SK-N-SH (cell line): ENCODE measurements around the gene CPEB2. TPM values are rescaled to one million over a fixed set of nuclear protein-coding genes. Genes with fewer than 3 reads are reported as not detected.

Source experiments
- CTCF ChIA-PET: fragments of 300-600, 350-600 bp; formaldehyde crosslinking; extraction: SDS; loops from one replicate; lab custom pipeline; 2021; lab: Yijun Ruan, JAX
- POLR2A ChIA-PET: fragments of 350-600 bp; sonication (Branson Sonifier 250); formaldehyde crosslinking; extraction: SDS; loops from one replicate; lab custom pipeline; 2020; ENCODE audit warnings: antibody characterized with exemption, inconsistent platforms; lab: Yijun Ruan, JAX
- DNase-seq: peaks from one replicate; pipeline ENCODE4 v3.0.0; 2012
- H2AFZ ChIP-seq: fragments of 200-600 bp; sonication (generic); 2 replicates; pipeline ENCODE4 v1.8.1; 2016; ENCODE audit warnings: antibody characterized with exemption, mild to moderate bottlenecking, low read depth
- H3F3A ChIP-seq: fragments of 200-600 bp; sonication (generic); replicated peaks from 2 replicates; pipeline ENCODE3; 2016; ENCODE audit warnings: antibody characterized with exemption, mild to moderate bottlenecking; ENCODE audit not compliant: insufficient read depth
- H3K27ac ChIP-seq, 2 experiments: fragments of 200-500 bp in 1 of 2; fragments of 200-600 bp in 1 of 2; sonication (Bioruptor generic) in 1 of 2; sonication (generic), shearing (Covaris generic) in 1 of 2; 2 replicates each; pipeline versions ENCODE4 v1.5.1 to v1.6.1; 2014 to 2016; ENCODE audit warnings: low read depth in 2 of 2, inconsistent platforms in 1 of 2, low read length in 1 of 2, mild to moderate bottlenecking in 1 of 2, mixed read lengths in 1 of 2
- H3K27me3 ChIP-seq: fragments of 200-600 bp; sonication (generic), shearing (Covaris generic); 2 replicates; pipeline ENCODE4 v1.6.1; 2016; ENCODE audit warnings: mixed run types; ENCODE audit not compliant: insufficient read depth
- H3K36me3 ChIP-seq, 2 experiments: fragments of 200-500 bp in 1 of 2; fragments of 200-600 bp in 1 of 2; sonication (Bioruptor generic) in 1 of 2; sonication (generic) in 1 of 2; replicated peaks in 1 of 2; 2 replicates each; pipeline versions ENCODE3 to v1.5.1; 2014 to 2016; ENCODE audit warnings: low read length in 1 of 2, mild to moderate bottlenecking in 1 of 2; ENCODE audit not compliant: insufficient read depth in 2 of 2, control insufficient read depth in 1 of 2
- H3K4me1 ChIP-seq, 2 experiments: fragments of 200-500 bp in 1 of 2; fragments of 200-600 bp in 1 of 2; sonication (Bioruptor generic) in 1 of 2; sonication (generic), shearing (Covaris generic) in 1 of 2; 2 replicates each; pipeline versions ENCODE4 v1.5.1 to v1.6.1; 2014 to 2016; ENCODE audit warnings: low read depth in 1 of 2, low read length in 1 of 2, mixed run types in 1 of 2; ENCODE audit not compliant: insufficient read depth in 2 of 2, control insufficient read depth in 1 of 2
- H3K4me2 ChIP-seq: fragments of 200-600 bp; sonication (generic), shearing (Covaris generic); 2 replicates; pipeline ENCODE4 v1.6.1; 2017; ENCODE audit warnings: mixed run types
- H3K4me3 ChIP-seq, 2 experiments: fragments of 200-500 bp in 1 of 2; fragments of 200-600 bp in 1 of 2; sonication (Bioruptor generic) in 1 of 2; sonication (generic), shearing (Covaris generic) in 1 of 2; 2 replicates each; pipeline versions ENCODE4 v1.5.1 to v1.8.1; 2014 to 2016; ENCODE audit warnings: low read depth in 2 of 2, inconsistent platforms in 1 of 2, low read length in 1 of 2, mild to moderate bottlenecking in 1 of 2, mixed read lengths in 1 of 2, moderate library complexity in 1 of 2
- H3K79me2 ChIP-seq: fragments of 200-600 bp; sonication (generic); 2 replicates; pipeline ENCODE4 v1.8.1; 2017; ENCODE audit warnings: mild to moderate bottlenecking; ENCODE audit not compliant: insufficient read depth
- H3K9ac ChIP-seq: fragments of 200-600 bp; sonication (generic); 2 replicates; pipeline ENCODE4 v1.6.1; 2017; ENCODE audit warnings: mixed run types
- H3K9me2 ChIP-seq: fragments of 200-600 bp; sonication (generic); 2 replicates; pipeline ENCODE4 v1.6.1; 2017; ENCODE audit warnings: mixed run types
- H3K9me3 ChIP-seq: fragments of 200-600 bp; sonication (generic); 2 replicates; pipeline ENCODE4 v1.6.1; 2017; ENCODE audit warnings: mixed run types, mild to moderate bottlenecking, moderate library complexity
- H4K20me1 ChIP-seq: fragments of 200-600 bp; sonication (generic); 2 replicates; pipeline ENCODE4 v1.6.1; 2017; ENCODE audit warnings: mild to moderate bottlenecking, mixed run types; ENCODE audit not compliant: insufficient read depth
- ELF1 ChIP-seq: IDR thresholded peaks from 2 replicates; pipeline ENCODE4 v1.4.0; 2012
- EP300 ChIP-seq, 2 experiments: IDR thresholded peaks; 2 replicates each; pipeline versions ENCODE4 v1.4.0 to v1.6.1; 2012; ENCODE audit warnings: borderline replicate concordance in 1 of 2, low read depth in 1 of 2, low read length in 1 of 2
- FOSL2 ChIP-seq: IDR thresholded peaks from 2 replicates; pipeline ENCODE4 v1.4.0; 2012; ENCODE audit warnings: low read depth, mild to moderate bottlenecking, moderate library complexity, borderline replicate concordance
- NRF1 ChIP-seq: IDR thresholded peaks from 2 replicates; pipeline ENCODE4 v1.6.1; 2012; ENCODE audit warnings: low read depth, mild to moderate bottlenecking, low read length
- RCOR1 ChIP-seq: fragments of 150-350 bp; IDR thresholded peaks from 2 replicates; pipeline ENCODE4 v1.6.1; 2017; ENCODE audit warnings: antibody characterized with exemption, low read length
- TCF12 ChIP-seq: IDR thresholded peaks from 2 replicates; pipeline ENCODE4 v1.4.0; 2012
- WGBS: methylation state at CpG from one replicate; pipeline ENCODE4 v1.1.6; 2017; ENCODE audit warnings: low lambda C conversion rate; 5-methylcytosine and 5-hydroxymethylcytosine counted together
- polyA plus RNA-seq, 3 experiments: library from polyadenylated mRNA; depleted of rRNA; stranded (reverse); fragments of >200 nt; gene quantifications; 2 replicates each; pipeline ENCODE4 v1.2.3, GENCODE V29; 2012
- TF ChIP-seq, protein P1 (sequence below): IDR thresholded peaks from 2 replicates; pipeline ENCODE4 v1.4.0; 2012; ENCODE audit warnings: low read depth
- TF ChIP-seq, protein P2 (sequence below): IDR thresholded peaks from 2 replicates; pipeline ENCODE4; 2012
- TF ChIP-seq, protein P3 (sequence below): IDR thresholded peaks from 2 replicates; pipeline ENCODE4 v1.6.1; 2012; ENCODE audit warnings: mild to moderate bottlenecking, low read depth, low read length, moderate library complexity

CPEB2 gene
- polyA plus RNA-seq, 1 of the 3 experiments (the other 2 are of a cell fraction) = 2.1 TPM

DNA sequence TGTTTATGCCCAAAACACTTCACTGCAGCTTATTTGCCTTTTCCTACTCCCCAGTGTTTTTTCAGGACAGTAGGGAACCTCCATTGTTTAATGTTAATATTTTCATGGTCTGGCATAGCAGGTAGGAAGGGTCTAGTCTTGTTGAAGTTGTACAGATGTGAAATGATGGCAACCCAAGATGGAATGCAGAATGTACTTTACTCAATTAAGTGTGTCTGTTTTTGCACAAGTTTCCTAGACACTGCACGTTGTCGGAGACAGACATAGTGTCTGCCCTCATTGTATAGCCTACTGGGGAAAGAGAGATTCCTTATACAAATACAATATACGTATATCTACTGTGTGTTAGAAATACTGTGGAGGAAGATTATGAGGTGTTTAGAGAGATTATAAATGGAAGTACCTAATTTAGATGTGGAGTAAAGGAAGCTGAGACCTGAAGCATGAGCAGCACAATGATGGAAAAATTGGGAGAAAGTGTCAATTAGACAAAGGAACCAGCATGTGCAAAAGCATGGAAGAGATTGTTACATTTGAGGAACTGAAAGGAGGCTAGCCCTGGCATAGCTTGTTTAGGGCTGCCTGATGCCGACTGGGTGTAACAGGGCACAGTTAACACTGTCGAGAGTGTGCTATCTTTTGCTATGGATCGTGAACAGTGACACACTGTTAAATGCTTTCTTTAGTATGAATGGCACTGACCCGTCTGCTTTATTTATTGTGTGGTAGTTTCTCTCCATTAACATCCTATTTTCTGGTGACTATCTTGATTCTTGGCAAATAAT is 18.4 kb downstream of the CPEB2 start:
- DNase-seq = peak; percentile 4
- H3K79me2 ChIP-seq = peaks cover 48% of the 10 kb centered on the region
- no peaks in the 10 kb centered on the region for H4K20me1 ChIP-seq
- 34% methylated on average over 7 of the region's 7 CpGs for WGBS
- H3F3A ChIP-seq = peaks cover 6% of the 10 kb centered on the region
- H3K27me3 ChIP-seq = no peaks in the 10 kb centered on the region
- H3K9ac ChIP-seq = no peak overlapping the region; the same call in 1 of the 2 replicates
- peaks cover 4% of the 10 kb centered on the region for H3K9me3 ChIP-seq
- peaks cover 29 to 41% of the 10 kb centered on the region in 2 experiments; a peak in 3 of 4 replicates for H3K4me1 ChIP-seq
- no peaks in the 10 kb centered on the region for H3K9me2 ChIP-seq
- peak; percentile 22; the same call in 1 of the 2 replicates for TF ChIP-seq TCF12
- no peak for TF ChIP-seq ELF1
- peak in 1 of 2 experiments; percentile 87; a peak in 2 of 4 replicates for TF ChIP-seq EP300 (IDR thresholded peaks at IDR 0.05; ENCODE audit: borderline replicate concordance in 1 of 2, low read depth in 1 of 2, low read length in 1 of 2)
- TF ChIP-seq, protein P1, sequence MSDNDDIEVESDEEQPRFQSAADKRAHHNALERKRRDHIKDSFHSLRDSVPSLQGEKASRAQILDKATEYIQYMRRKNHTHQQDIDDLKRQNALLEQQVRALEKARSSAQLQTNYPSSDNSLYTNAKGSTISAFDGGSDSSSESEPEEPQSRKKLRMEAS = no peak
- H3K4me2 ChIP-seq = peak overlapping the region; percentile 28; the same call in 1 of the 2 replicates
- no peak overlapping the region for H2AFZ ChIP-seq
- ChIA-PET POLR2A (no interaction called here), CTCF (interaction anchor here (1.6 kb wide), 1 partner anchor 437 kb away, joined by 3 read pairs; no protein-coding TSS in a partner anchor)
- peak overlapping the region in 1 of 2 experiments; percentile 95; a peak in 2 of 4 replicates for H3K27ac ChIP-seq
- H3K4me3 ChIP-seq = no peak overlapping the region
- peaks cover 19 to 46% of the 10 kb centered on the region in 2 experiments for H3K36me3 ChIP-seq

DNA sequence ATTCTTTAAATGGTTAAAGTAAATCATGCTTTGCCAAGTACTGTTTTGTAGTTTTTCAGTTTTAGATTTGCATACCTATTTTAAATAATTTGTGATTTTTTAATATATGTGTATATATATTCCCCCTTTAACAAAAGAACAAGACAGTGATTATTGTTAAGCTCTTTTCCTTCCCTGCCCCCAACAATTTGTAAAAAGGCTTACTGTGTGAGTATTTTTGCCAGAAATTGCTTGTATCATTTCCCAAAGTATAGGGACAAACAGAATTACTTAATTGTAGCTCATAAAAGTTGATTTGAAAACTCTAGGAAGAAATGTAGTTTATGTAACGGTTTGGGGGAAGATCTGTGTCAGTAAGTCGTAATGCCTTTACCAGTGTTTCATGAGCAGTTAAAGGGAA is 19.0 kb downstream of the CPEB2 start:
- Histone ChIP-seq H3K4me3 (no peak overlapping the region), H2AFZ (no peak overlapping the region), H3K9me2 (no peaks in the 10 kb centered on the region), H3K9me3 (peaks cover 4% of the 10 kb centered on the region), H3K4me2 (no peak overlapping the region), H3K79me2 (peaks cover 49% of the 10 kb centered on the region), H3F3A (peaks cover 6% of the 10 kb centered on the region), H3K27ac (peak overlapping the region in 1 of 2 experiments; percentile 95; a peak in 2 of 4 replicates), H3K4me1 (peaks cover 27 to 34% of the 10 kb centered on the region in 2 experiments; a peak in 3 of 4 replicates), H4K20me1 (no peaks in the 10 kb centered on the region), H3K9ac (no peak overlapping the region; the same call in 1 of the 2 replicates), H3K27me3 (no peaks in the 10 kb centered on the region), H3K36me3 (peaks cover 16 to 40% of the 10 kb centered on the region in 2 experiments)
- 38% methylated on average over 2 of the region's 2 CpGs for WGBS
- CTCF ChIA-PET = interaction anchor here (1.6 kb wide), 1 partner anchor 436 kb away, joined by 3 read pairs; no protein-coding TSS in a partner anchor
- no peak for TF ChIP-seq FOSL2
- TF ChIP-seq, protein P2, sequence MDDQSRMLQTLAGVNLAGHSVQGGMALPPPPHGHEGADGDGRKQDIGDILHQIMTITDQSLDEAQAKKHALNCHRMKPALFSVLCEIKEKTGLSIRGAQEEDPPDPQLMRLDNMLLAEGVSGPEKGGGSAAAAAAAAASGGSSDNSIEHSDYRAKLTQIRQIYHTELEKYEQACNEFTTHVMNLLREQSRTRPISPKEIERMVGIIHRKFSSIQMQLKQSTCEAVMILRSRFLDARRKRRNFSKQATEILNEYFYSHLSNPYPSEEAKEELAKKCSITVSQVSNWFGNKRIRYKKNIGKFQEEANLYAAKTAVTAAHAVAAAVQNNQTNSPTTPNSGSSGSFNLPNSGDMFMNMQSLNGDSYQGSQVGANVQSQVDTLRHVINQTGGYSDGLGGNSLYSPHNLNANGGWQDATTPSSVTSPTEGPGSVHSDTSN = no peak
- no peak for DNase-seq
- POLR2A ChIA-PET = no interaction called here

DNA sequence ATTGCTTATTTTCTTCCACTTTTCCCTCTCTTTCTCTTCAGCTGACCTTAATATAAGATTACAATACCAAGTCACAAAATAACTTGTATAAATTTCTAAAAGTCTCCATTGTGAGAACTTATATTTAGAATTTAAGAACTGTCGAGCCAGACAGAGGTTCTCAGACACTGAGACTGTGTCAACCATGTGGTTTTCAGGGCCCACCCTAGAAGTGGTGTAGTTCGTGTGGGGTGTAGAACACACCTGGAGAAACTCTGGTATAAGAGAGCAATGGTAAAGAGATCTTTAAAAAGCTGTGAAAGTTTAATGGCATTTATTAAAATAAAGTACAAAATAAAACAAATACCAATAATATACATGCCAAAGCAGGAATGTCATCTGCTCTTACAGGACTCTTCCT is 19.7 kb downstream of the CPEB2 start:
- POLR2A ChIA-PET = no interaction called here
- Histone ChIP-seq H2AFZ (no peak overlapping the region), H3K4me1 (peaks cover 22 to 28% of the 10 kb centered on the region in 2 experiments; a peak in 3 of 4 replicates), H3K4me2 (no peak overlapping the region), H3F3A (peaks cover 6% of the 10 kb centered on the region), H3K4me3 (no peak overlapping the region), H3K9ac (no peak overlapping the region), H3K79me2 (peaks cover 50% of the 10 kb centered on the region), H4K20me1 (no peaks in the 10 kb centered on the region; the same call in 1 of the 2 replicates), H3K27me3 (no peaks in the 10 kb centered on the region), H3K36me3 (peaks cover 15 to 39% of the 10 kb centered on the region in 2 experiments), H3K27ac (peak overlapping the region in 1 of 2 experiments; percentile 95; a peak in 2 of 4 replicates), H3K9me3 (peaks cover 4% of the 10 kb centered on the region), H3K9me2 (no peaks in the 10 kb centered on the region)
- 94% methylated on average over 2 of the region's 2 CpGs for WGBS
- no peak for DNase-seq
- TF ChIP-seq RCOR1 (no peak), NRF1 (no peak)
- TF ChIP-seq, protein P3, sequence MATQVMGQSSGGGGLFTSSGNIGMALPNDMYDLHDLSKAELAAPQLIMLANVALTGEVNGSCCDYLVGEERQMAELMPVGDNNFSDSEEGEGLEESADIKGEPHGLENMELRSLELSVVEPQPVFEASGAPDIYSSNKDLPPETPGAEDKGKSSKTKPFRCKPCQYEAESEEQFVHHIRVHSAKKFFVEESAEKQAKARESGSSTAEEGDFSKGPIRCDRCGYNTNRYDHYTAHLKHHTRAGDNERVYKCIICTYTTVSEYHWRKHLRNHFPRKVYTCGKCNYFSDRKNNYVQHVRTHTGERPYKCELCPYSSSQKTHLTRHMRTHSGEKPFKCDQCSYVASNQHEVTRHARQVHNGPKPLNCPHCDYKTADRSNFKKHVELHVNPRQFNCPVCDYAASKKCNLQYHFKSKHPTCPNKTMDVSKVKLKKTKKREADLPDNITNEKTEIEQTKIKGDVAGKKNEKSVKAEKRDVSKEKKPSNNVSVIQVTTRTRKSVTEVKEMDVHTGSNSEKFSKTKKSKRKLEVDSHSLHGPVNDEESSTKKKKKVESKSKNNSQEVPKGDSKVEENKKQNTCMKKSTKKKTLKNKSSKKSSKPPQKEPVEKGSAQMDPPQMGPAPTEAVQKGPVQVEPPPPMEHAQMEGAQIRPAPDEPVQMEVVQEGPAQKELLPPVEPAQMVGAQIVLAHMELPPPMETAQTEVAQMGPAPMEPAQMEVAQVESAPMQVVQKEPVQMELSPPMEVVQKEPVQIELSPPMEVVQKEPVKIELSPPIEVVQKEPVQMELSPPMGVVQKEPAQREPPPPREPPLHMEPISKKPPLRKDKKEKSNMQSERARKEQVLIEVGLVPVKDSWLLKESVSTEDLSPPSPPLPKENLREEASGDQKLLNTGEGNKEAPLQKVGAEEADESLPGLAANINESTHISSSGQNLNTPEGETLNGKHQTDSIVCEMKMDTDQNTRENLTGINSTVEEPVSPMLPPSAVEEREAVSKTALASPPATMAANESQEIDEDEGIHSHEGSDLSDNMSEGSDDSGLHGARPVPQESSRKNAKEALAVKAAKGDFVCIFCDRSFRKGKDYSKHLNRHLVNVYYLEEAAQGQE = no peak
- CTCF ChIA-PET = interaction anchor here (1.6 kb wide), 1 partner anchor 435 kb away, joined by 3 read pairs; no protein-coding TSS in a partner anchor
